Karpas-422 (cell line): ENCODE measurements around the gene PMEL. TPM values are rescaled to one million over a fixed set of nuclear protein-coding genes. Genes with fewer than 3 reads are reported as not detected.

Experiments
- DNase-seq: peaks from one replicate; pipeline ENCODE4 v3.0.0-alpha.2; 2015
- H2AFZ ChIP-seq: fragments of 200-600 bp; sonication (generic); 2 replicates; pipeline ENCODE4 v1.6.1; 2014; ENCODE audit warnings: antibody characterized with exemption, low read length, mixed read lengths
- H3K27ac ChIP-seq: fragments of 200-600 bp; sonication (generic); 2 replicates; pipeline ENCODE4 v1.5.1; 2014; ENCODE audit warnings: mild to moderate bottlenecking, low read length, moderate library complexity
- H3K27me3 ChIP-seq: fragments of 200-600 bp; sonication (generic); 2 replicates; pipeline ENCODE4 v1.6.1; 2014; ENCODE audit warnings: low read length, mixed read lengths
- H3K36me3 ChIP-seq: fragments of 200-600 bp; sonication (generic); 2 replicates; pipeline ENCODE4 v1.6.1; 2014; ENCODE audit warnings: low read length, mixed read lengths; ENCODE audit not compliant: insufficient read depth
- H3K4me1 ChIP-seq: fragments of 200-600 bp; sonication (generic); 2 replicates; pipeline ENCODE4 v1.6.1; 2014; ENCODE audit warnings: mild to moderate bottlenecking, low read length, mixed read lengths
- H3K4me2 ChIP-seq: fragments of 200-600 bp; sonication (generic); 2 replicates; pipeline ENCODE4 v1.6.1; 2014; ENCODE audit warnings: low read length, low read depth, mild to moderate bottlenecking; ENCODE audit not compliant: poor library complexity, severe bottlenecking
- H3K4me3 ChIP-seq: fragments of 200-600 bp; sonication (generic); 2 replicates; pipeline ENCODE4 v1.5.1; 2014; ENCODE audit warnings: mild to moderate bottlenecking, antibody characterized with exemption, low read length, mixed read lengths
- H3K79me2 ChIP-seq: fragments of 200-600 bp; sonication (generic); 2 replicates; pipeline ENCODE4 v1.6.1; 2014; ENCODE audit warnings: mild to moderate bottlenecking, low read length, mixed read lengths
- H3K9ac ChIP-seq: fragments of 200-600 bp; sonication (generic); 2 replicates; pipeline ENCODE4 v1.6.0; 2014; ENCODE audit warnings: low read length
- H3K9me2 ChIP-seq: fragments of 200-600 bp; sonication (generic), shearing (Covaris generic); replicated peaks from 2 replicates; pipeline ENCODE4 v1.6.0; 2014; ENCODE audit warnings: mild to moderate bottlenecking, low read length, moderate library complexity; ENCODE audit not compliant: insufficient read depth
- H3K9me3 ChIP-seq: fragments of 300-700, 200-600 bp; sonication (generic); 2 replicates; pipeline ENCODE4 v1.6.1; 2014; ENCODE audit warnings: low read length, mixed read lengths
- H4K20me1 ChIP-seq: fragments of 200-600 bp; sonication (generic); 2 replicates; pipeline ENCODE4 v1.6.1; 2014; ENCODE audit warnings: mild to moderate bottlenecking, antibody characterized with exemption, low read length, low read depth; ENCODE audit not compliant: insufficient read depth
- total RNA-seq: library from RNA; depleted of rRNA; stranded (reverse); fragments of >200 nt; shearing (Covaris generic); gene quantifications from 2 replicates; pipeline ENCODE4 v1.2.3, GENCODE V29; 2014; ENCODE audit warnings: low replicate concordance

Gene PMEL
- total RNA-seq, 1 experiment from 2014 or later: 8.8 TPM

DNA sequence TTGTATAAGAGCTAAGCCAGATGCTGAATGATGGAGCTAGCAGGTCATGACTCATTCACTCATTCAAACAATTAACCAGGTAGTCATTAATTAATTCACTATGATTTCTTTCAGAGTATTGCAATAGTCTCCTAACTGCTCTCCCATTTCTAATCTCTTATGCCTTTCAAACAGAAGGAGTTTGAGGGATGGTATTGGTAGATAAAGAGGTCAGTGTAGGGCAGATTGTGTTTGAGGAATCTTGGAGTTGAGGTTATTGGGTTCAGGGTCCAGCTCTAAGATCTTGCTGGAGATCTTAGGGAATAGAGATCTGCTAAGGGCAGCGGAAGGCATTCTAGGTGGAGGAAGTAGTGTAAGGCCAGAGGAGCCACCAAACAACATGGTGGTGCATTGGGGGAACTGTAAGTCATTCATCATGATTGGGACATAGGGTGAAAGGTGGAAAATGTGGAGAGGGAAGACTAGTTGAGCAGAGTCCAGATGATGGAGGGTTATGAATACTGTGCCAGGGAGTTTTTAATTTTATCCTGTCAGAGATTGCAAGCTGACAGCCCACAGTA lies 23.2 kb downstream of the PMEL start:
- no peaks in the 10 kb centered on the region for H4K20me1 ChIP-seq
- no peak for DNase-seq
- peaks cover 11% of the 10 kb centered on the region for H3K4me1 ChIP-seq
- H3K9me2 ChIP-seq: no peaks in the 10 kb centered on the region
- H3K4me3 ChIP-seq: no peak overlapping the region
- no peaks in the 10 kb centered on the region for H3K9me3 ChIP-seq
- H2AFZ ChIP-seq: no peak overlapping the region
- no peak overlapping the region for H3K27ac ChIP-seq
- no peaks in the 10 kb centered on the region for H3K79me2 ChIP-seq
- H3K36me3 ChIP-seq: peaks cover 19% of the 10 kb centered on the region; the same call in 1 of the 2 replicates
- no peak overlapping the region for H3K9ac ChIP-seq
- no peak overlapping the region for H3K4me2 ChIP-seq
- no peaks in the 10 kb centered on the region for H3K27me3 ChIP-seq

- Histone ChIP-seq H3K36me3 (peaks cover 19% of the 10 kb centered on the region; the same call in 1 of the 2 replicates), H3K4me3 (no peak overlapping the region), H2AFZ (no peak overlapping the region), H3K27me3 (no peaks in the 10 kb centered on the region), H3K4me1 (peaks cover 11% of the 10 kb centered on the region), H3K27ac (no peak overlapping the region), H3K79me2 (no peaks in the 10 kb centered on the region), H3K4me2 (no peak overlapping the region), H4K20me1 (no peaks in the 10 kb centered on the region), H3K9me2 (no peaks in the 10 kb centered on the region), H3K9me3 (no peaks in the 10 kb centered on the region), H3K9ac (no peak overlapping the region)
- no peak for DNase-seq
Observed at GRCh38 chr12:55942055-55942454, 23.8 kb downstream of the PMEL start.

DNA sequence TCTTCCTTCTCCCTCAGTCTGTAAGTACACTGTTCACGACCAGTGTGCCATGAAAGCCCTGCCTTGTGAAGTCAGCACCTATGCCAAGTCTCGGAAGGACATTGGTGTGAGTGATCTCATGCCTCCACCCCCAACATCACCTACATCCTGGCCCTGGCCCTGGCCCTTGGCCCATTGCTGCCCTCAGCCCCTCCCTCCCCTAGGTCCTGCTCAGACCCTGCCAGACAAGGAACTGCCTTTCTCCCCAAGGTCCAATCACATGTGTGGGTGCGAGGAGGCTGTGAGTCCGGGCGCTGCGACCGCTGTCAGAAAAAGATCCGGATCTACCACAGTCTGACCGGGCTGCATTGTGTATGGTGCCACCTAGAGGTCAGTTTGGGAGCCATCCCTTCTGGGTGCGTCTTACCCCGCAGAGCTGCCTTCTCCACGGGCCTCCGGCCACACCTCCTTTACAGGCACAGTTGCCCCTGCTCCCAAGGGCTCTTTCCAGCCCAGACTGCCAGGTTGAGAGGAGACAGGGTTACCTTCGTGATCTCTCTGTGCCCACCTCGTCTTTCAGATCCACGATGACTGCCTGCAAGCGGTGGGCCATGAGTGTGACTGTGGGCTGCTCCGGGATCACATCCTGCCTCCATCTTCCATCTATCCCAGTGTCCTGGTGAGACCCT lies 25.6 kb downstream of the PMEL start:
- Histone ChIP-seq H4K20me1 (no peaks in the 10 kb centered on the region), H3K27ac (no peak overlapping the region), H3K4me3 (no peak overlapping the region), H3K9ac (peak overlapping the region; percentile 38), H3K4me1 (peaks cover 11% of the 10 kb centered on the region), H2AFZ (peak overlapping the region; percentile 68; the same call in 1 of the 2 replicates), H3K9me2 (no peaks in the 10 kb centered on the region), H3K4me2 (peak overlapping the region; percentile 48), H3K79me2 (no peaks in the 10 kb centered on the region), H3K27me3 (no peaks in the 10 kb centered on the region), H3K36me3 (peaks cover 15% of the 10 kb centered on the region; the same call in 1 of the 2 replicates), H3K9me3 (no peaks in the 10 kb centered on the region)
- peak; percentile 94 for DNase-seq

DNA sequence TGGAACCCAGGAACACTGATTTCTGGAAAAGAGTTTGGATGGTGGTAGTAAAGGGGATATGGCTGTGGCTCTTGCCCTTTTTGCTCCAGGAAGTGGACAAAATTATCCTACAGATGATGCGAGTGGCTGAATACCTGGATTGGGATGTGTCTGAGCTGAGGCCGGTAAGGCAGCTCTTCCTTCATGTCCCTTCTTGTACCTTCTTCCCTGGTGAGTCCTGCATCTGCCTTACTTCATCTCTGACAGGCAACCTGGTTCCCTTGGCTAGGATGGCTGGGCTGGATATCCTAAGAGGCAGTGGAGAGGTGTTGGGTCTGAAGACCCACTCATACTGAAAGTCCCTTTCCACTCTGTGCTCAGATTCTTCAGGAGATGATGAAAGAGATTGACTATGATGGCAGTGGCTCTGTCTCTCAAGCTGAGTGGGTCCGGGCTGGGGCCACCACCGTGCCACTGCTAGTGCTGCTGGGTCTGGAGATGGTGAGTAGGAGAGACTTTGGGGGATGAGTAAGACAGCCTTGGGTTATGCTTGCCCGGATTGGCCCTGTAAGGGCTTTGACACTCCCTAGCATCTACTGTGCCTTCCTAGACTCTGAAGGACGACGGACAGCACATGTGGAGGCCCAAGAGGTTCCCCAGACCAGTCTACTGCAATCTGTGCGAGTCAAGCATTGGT lies 26.9 kb downstream of the PMEL start:
- Histone ChIP-seq H3K9me3 (no peaks in the 10 kb centered on the region), H3K27me3 (no peaks in the 10 kb centered on the region), H3K36me3 (peaks cover 15% of the 10 kb centered on the region; the same call in 1 of the 2 replicates), H4K20me1 (no peaks in the 10 kb centered on the region), H3K79me2 (peaks cover 4% of the 10 kb centered on the region), H3K27ac (no peak overlapping the region), H2AFZ (no peak overlapping the region), H3K4me1 (peaks cover 15% of the 10 kb centered on the region), H3K4me3 (no peak overlapping the region), H3K9me2 (no peaks in the 10 kb centered on the region), H3K4me2 (no peak overlapping the region), H3K9ac (no peak overlapping the region)
- DNase-seq: no peak

DNA sequence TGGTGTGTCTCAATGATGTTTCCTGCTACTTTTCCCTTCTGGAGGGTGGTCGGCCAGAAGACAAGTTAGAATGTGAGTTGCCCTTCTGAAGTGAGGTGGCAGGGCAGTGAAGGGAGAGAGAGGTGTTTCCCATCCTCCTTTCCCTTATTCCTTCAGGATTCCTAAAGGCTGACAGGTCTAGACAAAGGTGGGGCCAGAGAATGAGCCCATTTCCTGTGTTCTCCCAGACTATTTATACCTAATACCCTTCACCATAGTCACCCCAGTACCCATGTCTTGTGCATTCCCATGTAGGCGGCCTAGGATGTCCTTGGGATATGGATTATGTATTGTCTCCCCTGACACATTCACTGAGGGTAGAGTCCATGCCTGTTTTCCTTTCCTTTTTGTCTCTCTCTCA lies 27.9 kb downstream of the PMEL start:
- H2AFZ ChIP-seq: no peak overlapping the region
- H3K4me1 ChIP-seq: peaks cover 25% of the 10 kb centered on the region
- H3K4me2 ChIP-seq: no peak overlapping the region

DNA sequence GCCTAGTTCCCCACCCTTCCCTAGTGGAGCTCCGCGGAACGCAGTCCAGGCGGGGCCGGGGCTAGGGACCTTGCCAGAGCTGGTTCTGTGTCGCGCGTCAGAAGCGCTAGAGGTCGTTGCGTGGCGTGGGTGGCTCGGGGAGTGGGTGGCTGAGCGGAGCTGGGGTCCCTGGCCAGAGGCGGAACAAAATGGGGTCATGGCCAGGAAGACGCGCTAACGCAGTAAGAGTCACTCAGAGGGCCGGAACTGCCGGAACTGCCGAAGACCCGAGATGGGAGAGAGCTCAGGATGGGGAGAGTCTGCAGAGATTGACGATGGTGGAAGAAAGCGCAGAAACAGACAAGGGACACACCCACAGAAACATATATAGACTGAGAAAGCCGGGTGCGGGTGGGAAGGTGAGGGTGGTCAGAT lies 30.1 kb downstream of the PMEL start:
- no peak overlapping the region for H3K27ac ChIP-seq
- H3K4me2 ChIP-seq: no peak overlapping the region
- H3K9me3 ChIP-seq: no peaks in the 10 kb centered on the region
- no peaks in the 10 kb centered on the region for H3K9me2 ChIP-seq
- H3K36me3 ChIP-seq: peaks cover 3% of the 10 kb centered on the region; the same call in 1 of the 2 replicates
- DNase-seq: no peak
- peaks cover 39% of the 10 kb centered on the region for H3K4me1 ChIP-seq
- no peak overlapping the region for H3K4me3 ChIP-seq
- H2AFZ ChIP-seq: no peak overlapping the region
- no peaks in the 10 kb centered on the region for H4K20me1 ChIP-seq
- H3K9ac ChIP-seq: no peak overlapping the region
- H3K79me2 ChIP-seq: peaks cover 23% of the 10 kb centered on the region
- no peaks in the 10 kb centered on the region for H3K27me3 ChIP-seq

More for the DNA sequence above, 27.9 kb downstream of the PMEL start:
- Histone ChIP-seq H3K4me3 (no peak overlapping the region), H3K79me2 (peaks cover 13% of the 10 kb centered on the region), H3K9me3 (no peaks in the 10 kb centered on the region), H3K9me2 (no peaks in the 10 kb centered on the region), H3K36me3 (peaks cover 13% of the 10 kb centered on the region; the same call in 1 of the 2 replicates), H3K27ac (no peak overlapping the region), H3K9ac (no peak overlapping the region), H3K27me3 (no peaks in the 10 kb centered on the region), H4K20me1 (no peaks in the 10 kb centered on the region)
- DNase-seq: no peak

- no peak overlapping the region for H3K27ac ChIP-seq
- H3K4me1 ChIP-seq: peaks cover 40% of the 10 kb centered on the region
- no peak overlapping the region for H3K4me3 ChIP-seq
- no peak overlapping the region for H2AFZ ChIP-seq
- DNase-seq: no peak
- peaks cover 23% of the 10 kb centered on the region for H3K79me2 ChIP-seq
- no peaks in the 10 kb centered on the region for H3K9me2 ChIP-seq
- no peak overlapping the region for H3K9ac ChIP-seq
- no peaks in the 10 kb centered on the region for H3K27me3 ChIP-seq
- no peak overlapping the region for H3K4me2 ChIP-seq
- no peaks in the 10 kb centered on the region for H3K36me3 ChIP-seq
- H3K9me3 ChIP-seq: no peaks in the 10 kb centered on the region
- no peaks in the 10 kb centered on the region for H4K20me1 ChIP-seq
Observed at GRCh38 chr12:55934773-55935172, 31.1 kb downstream of the PMEL start.
